Measurements from ENCODE around the gene LY86. TPM values are rescaled to one million over a fixed set of nuclear protein-coding genes. Genes with fewer than 3 reads are reported as not detected.

Gene LY86
- total and polyA plus RNA-seq, 9 of the 15 experiments (the other 6 are each of a cell fraction or from before 2014, with no cell fraction given) = 0.08 to 0.20 TPM; not detected in 7

DNA sequence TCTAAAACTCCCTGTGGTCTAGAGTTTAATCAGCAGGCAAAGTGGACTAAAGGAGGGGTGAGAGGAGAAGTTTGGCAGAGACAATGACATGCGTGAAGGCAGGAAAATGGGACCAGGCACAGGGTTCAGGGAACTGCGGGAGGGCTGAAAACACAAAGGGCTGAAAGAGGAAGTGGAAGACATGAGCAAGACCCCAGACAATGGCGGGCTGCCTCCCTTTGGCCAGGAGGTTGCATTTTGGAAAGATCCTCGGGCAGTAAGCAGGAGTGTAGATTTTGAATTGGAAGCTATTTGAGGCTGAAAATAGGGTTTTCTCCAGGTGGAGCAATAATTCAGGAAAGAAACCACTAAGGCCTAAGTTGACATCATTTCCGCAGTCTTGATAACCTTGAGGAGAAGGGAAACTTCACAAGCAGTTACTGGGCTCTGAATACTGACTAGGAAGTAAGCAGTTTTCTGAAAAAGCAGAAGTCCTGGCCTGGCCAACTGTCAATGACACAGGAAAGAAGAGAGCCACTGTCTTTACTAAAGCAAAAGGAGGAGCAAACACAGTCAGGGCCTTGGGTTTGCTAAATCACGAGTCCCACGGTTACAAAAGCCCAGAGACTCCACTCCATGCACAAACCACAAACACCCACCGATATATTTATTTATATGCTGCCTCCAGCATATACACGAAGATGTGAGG is 3.4 kb downstream of the LY86 start (continued):
- no peak for TF ChIP-seq GTF3C2 (IDR thresholded peaks at IDR 0.05; ENCODE audit: borderline replicate concordance, extremely low read depth, insufficient read length)
- TF ChIP-seq HDAC6 (IDR thresholded peaks at IDR 0.05; ENCODE audit: low read depth, low read length) = no peak
- no peak for TF ChIP-seq SMARCC2 (IDR thresholded peaks at IDR 0.05; ENCODE audit: low read depth)
- no peak for TF ChIP-seq CBX2 (IDR thresholded peaks at IDR 0.05; ENCODE audit: insufficient read depth, low read length, poor library complexity, severe bottlenecking)
- TF ChIP-seq ZEB2 (IDR thresholded peaks at IDR 0.05) = no peak
- peak; percentile 60; the same call in 1 of the 2 replicates for TF ChIP-seq ZNF584 (CRISPR knock-in tag; IDR thresholded peaks at IDR 0.05; ENCODE audit: low read depth)
- TF ChIP-seq ZNF699 (CRISPR knock-in tag; IDR thresholded peaks at IDR 0.05; ENCODE audit: insufficient replicate concordance) = no peak
- no peak for TF ChIP-seq ZNF384 (IDR thresholded peaks at IDR 0.05; ENCODE audit: low read depth, low read length)
- no peak for TF ChIP-seq ZNF77 (CRISPR knock-in tag; IDR thresholded peaks at IDR 0.05)
- no peak for TF ChIP-seq ZBTB2 (IDR thresholded peaks at IDR 0.05)
- TF ChIP-seq, protein P1, sequence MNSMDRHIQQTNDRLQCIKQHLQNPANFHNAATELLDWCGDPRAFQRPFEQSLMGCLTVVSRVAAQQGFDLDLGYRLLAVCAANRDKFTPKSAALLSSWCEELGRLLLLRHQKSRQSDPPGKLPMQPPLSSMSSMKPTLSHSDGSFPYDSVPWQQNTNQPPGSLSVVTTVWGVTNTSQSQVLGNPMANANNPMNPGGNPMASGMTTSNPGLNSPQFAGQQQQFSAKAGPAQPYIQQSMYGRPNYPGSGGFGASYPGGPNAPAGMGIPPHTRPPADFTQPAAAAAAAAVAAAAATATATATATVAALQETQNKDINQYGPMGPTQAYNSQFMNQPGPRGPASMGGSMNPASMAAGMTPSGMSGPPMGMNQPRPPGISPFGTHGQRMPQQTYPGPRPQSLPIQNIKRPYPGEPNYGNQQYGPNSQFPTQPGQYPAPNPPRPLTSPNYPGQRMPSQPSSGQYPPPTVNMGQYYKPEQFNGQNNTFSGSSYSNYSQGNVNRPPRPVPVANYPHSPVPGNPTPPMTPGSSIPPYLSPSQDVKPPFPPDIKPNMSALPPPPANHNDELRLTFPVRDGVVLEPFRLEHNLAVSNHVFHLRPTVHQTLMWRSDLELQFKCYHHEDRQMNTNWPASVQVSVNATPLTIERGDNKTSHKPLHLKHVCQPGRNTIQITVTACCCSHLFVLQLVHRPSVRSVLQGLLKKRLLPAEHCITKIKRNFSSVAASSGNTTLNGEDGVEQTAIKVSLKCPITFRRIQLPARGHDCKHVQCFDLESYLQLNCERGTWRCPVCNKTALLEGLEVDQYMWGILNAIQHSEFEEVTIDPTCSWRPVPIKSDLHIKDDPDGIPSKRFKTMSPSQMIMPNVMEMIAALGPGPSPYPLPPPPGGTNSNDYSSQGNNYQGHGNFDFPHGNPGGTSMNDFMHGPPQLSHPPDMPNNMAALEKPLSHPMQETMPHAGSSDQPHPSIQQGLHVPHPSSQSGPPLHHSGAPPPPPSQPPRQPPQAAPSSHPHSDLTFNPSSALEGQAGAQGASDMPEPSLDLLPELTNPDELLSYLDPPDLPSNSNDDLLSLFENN (IDR thresholded peaks at IDR 0.05; ENCODE audit: low read depth in 2 of 2, low read length in 2 of 2) = no peak
- TF ChIP-seq, protein P2, sequence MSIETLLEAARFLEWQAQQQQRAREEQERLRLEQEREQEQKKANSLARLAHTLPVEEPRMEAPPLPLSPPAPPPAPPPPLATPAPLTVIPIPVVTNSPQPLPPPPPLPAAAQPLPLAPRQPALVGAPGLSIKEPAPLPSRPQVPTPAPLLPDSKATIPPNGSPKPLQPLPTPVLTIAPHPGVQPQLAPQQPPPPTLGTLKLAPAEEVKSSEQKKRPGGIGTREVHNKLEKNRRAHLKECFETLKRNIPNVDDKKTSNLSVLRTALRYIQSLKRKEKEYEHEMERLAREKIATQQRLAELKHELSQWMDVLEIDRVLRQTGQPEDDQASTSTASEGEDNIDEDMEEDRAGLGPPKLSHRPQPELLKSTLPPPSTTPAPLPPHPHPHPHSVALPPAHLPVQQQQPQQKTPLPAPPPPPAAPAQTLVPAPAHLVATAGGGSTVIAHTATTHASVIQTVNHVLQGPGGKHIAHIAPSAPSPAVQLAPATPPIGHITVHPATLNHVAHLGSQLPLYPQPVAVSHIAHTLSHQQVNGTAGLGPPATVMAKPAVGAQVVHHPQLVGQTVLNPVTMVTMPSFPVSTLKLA (conservative IDR thresholded peaks at IDR 0.05) = no peak
- TF ChIP-seq PTRF (tag; IDR thresholded peaks at IDR 0.05) = no peak
- TF ChIP-seq, protein P3, sequence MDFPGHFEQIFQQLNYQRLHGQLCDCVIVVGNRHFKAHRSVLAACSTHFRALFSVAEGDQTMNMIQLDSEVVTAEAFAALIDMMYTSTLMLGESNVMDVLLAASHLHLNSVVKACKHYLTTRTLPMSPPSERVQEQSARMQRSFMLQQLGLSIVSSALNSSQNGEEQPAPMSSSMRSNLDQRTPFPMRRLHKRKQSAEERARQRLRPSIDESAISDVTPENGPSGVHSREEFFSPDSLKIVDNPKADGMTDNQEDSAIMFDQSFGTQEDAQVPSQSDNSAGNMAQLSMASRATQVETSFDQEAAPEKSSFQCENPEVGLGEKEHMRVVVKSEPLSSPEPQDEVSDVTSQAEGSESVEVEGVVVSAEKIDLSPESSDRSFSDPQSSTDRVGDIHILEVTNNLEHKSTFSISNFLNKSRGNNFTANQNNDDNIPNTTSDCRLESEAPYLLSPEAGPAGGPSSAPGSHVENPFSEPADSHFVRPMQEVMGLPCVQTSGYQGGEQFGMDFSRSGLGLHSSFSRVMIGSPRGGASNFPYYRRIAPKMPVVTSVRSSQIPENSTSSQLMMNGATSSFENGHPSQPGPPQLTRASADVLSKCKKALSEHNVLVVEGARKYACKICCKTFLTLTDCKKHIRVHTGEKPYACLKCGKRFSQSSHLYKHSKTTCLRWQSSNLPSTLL (IDR thresholded peaks at IDR 0.05) = no peak
- no peak for TF ChIP-seq HIVEP1 (CRISPR knock-in tag; IDR thresholded peaks at IDR 0.05)
- TF ChIP-seq ZNF561 (CRISPR knock-in tag; conservative IDR thresholded peaks at IDR 0.05) = no peak
